ENCODE data around the gene SOX14.

Gene SOX14

GRCh38 chr3:137760341-137761098 is 3.6 kb upstream of the SOX14 start (continued):
- no peak for TF ChIP-seq HOXA7 (CRISPR knock-in tag; IDR thresholded peaks at IDR 0.05; ENCODE audit: borderline replicate concordance)
- no peak for TF ChIP-seq ZFP3 (tag by site-specific recombination; IDR thresholded peaks at IDR 0.05; ENCODE audit: low read depth)
- TF ChIP-seq, protein P1, sequence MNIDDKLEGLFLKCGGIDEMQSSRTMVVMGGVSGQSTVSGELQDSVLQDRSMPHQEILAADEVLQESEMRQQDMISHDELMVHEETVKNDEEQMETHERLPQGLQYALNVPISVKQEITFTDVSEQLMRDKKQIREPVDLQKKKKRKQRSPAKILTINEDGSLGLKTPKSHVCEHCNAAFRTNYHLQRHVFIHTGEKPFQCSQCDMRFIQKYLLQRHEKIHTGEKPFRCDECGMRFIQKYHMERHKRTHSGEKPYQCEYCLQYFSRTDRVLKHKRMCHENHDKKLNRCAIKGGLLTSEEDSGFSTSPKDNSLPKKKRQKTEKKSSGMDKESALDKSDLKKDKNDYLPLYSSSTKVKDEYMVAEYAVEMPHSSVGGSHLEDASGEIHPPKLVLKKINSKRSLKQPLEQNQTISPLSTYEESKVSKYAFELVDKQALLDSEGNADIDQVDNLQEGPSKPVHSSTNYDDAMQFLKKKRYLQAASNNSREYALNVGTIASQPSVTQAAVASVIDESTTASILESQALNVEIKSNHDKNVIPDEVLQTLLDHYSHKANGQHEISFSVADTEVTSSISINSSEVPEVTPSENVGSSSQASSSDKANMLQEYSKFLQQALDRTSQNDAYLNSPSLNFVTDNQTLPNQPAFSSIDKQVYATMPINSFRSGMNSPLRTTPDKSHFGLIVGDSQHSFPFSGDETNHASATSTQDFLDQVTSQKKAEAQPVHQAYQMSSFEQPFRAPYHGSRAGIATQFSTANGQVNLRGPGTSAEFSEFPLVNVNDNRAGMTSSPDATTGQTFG (tag by site-specific recombination; IDR thresholded peaks at IDR 0.05; ENCODE audit: borderline replicate concordance): no peak
- TF ChIP-seq ZNF426 (tag by site-specific recombination; IDR thresholded peaks at IDR 0.05): no peak
- no peak for TF ChIP-seq GLI2 (tag by site-specific recombination; IDR thresholded peaks at IDR 0.05; ENCODE audit: borderline replicate concordance, low read depth)
- no peak for TF ChIP-seq PRDM1 (tag by site-specific recombination; IDR thresholded peaks at IDR 0.05)

GRCh38 chr3:137761099-137761562 is 3.0 kb upstream of the SOX14 start:
- Histone ChIP-seq H3K36me3 (ENCODE audit: control insufficient read depth in 2 of 2, insufficient read depth in 1 of 2, low read length in 2 of 2) (no peaks in the 10 kb centered on the region), H3K4me3 (ENCODE audit: low read depth, low read length) (no peak overlapping the region), H3K9me3 (ENCODE audit: control insufficient read depth, insufficient read depth, low read depth, low read length) (no peaks in the 10 kb centered on the region), H3K4me1 (ENCODE audit: control insufficient read depth, insufficient read depth, low read length) (no peaks in the 10 kb centered on the region), H3K27ac (ENCODE audit: extremely low read depth, low read depth, low read length) (no peak overlapping the region)
- TF ChIP-seq YY2 (tag by site-specific recombination; IDR thresholded peaks at IDR 0.05): no peak
- TF ChIP-seq ZNF112 (tag by site-specific recombination; IDR thresholded peaks at IDR 0.05): no peak
- TF ChIP-seq ZNF335 (tag by site-specific recombination; conservative IDR thresholded peaks at IDR 0.05): no peak
- TF ChIP-seq ZNF558 (tag by site-specific recombination; IDR thresholded peaks at IDR 0.05): no peak
- TF ChIP-seq, protein P2, sequence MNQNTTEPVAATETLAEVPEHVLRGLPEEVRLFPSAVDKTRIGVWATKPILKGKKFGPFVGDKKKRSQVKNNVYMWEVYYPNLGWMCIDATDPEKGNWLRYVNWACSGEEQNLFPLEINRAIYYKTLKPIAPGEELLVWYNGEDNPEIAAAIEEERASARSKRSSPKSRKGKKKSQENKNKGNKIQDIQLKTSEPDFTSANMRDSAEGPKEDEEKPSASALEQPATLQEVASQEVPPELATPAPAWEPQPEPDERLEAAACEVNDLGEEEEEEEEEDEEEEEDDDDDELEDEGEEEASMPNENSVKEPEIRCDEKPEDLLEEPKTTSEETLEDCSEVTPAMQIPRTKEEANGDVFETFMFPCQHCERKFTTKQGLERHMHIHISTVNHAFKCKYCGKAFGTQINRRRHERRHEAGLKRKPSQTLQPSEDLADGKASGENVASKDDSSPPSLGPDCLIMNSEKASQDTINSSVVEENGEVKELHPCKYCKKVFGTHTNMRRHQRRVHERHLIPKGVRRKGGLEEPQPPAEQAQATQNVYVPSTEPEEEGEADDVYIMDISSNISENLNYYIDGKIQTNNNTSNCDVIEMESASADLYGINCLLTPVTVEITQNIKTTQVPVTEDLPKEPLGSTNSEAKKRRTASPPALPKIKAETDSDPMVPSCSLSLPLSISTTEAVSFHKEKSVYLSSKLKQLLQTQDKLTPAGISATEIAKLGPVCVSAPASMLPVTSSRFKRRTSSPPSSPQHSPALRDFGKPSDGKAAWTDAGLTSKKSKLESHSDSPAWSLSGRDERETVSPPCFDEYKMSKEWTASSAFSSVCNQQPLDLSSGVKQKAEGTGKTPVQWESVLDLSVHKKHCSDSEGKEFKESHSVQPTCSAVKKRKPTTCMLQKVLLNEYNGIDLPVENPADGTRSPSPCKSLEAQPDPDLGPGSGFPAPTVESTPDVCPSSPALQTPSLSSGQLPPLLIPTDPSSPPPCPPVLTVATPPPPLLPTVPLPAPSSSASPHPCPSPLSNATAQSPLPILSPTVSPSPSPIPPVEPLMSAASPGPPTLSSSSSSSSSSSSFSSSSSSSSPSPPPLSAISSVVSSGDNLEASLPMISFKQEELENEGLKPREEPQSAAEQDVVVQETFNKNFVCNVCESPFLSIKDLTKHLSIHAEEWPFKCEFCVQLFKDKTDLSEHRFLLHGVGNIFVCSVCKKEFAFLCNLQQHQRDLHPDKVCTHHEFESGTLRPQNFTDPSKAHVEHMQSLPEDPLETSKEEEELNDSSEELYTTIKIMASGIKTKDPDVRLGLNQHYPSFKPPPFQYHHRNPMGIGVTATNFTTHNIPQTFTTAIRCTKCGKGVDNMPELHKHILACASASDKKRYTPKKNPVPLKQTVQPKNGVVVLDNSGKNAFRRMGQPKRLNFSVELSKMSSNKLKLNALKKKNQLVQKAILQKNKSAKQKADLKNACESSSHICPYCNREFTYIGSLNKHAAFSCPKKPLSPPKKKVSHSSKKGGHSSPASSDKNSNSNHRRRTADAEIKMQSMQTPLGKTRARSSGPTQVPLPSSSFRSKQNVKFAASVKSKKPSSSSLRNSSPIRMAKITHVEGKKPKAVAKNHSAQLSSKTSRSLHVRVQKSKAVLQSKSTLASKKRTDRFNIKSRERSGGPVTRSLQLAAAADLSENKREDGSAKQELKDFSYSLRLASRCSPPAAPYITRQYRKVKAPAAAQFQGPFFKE (tag by site-specific recombination; IDR thresholded peaks at IDR 0.05; ENCODE audit: borderline replicate concordance): no peak
- no peak for TF ChIP-seq ZNF792 (tag by site-specific recombination; IDR thresholded peaks at IDR 0.05)
- CTCF ChIA-PET: no interaction called here
- POLR2A ChIA-PET: no interaction called here

- H3K4me1 ChIP-seq (ENCODE audit: control insufficient read depth, insufficient read depth, low read length): no peaks in the 10 kb centered on the region
- TF ChIP-seq ZNF76 (tag by site-specific recombination; IDR thresholded peaks at IDR 0.05; ENCODE audit: borderline replicate concordance, low read depth) (no peak), ZNF266 (tag by site-specific recombination; IDR thresholded peaks at IDR 0.05; ENCODE audit: low read depth) (no peak)
- no peaks in the 10 kb centered on the region for H3K9me3 ChIP-seq (ENCODE audit: control insufficient read depth, insufficient read depth, low read depth, low read length)
- ChIA-PET CTCF (no interaction called here), POLR2A (no interaction called here)
- no peaks in the 10 kb centered on the region for H3K36me3 ChIP-seq (ENCODE audit: control insufficient read depth in 2 of 2, insufficient read depth in 1 of 2, low read length in 2 of 2)
- no peak overlapping the region for H3K27ac ChIP-seq (ENCODE audit: extremely low read depth, low read depth, low read length)
- H3K4me3 ChIP-seq (ENCODE audit: low read depth, low read length): no peak overlapping the region
These were observed 2.3 kb upstream of the SOX14 start for GRCh38 chr3:137761563-137762503.

Data from HEK293 (cell line).